Activated CD4-positive, alpha-beta memory T cell treated with anti-CD3 and anti-CD28 coated beads, Interleukin-2, amount 10 ng/mL, durations not matched to agents 7 days and 5 days (primary cell): Measurements from ENCODE around the gene TTPAL. TPM values are rescaled to one million over a fixed set of nuclear protein-coding genes. Genes with fewer than 3 reads are reported as not detected.

ENCODE experiments used
- CTCF ChIA-PET: fragments of 350-600 bp; sonication (Branson Sonifier 250); formaldehyde crosslinking; loops from one replicate; lab custom pipeline; 2021; ENCODE audit warnings: antibody characterized with exemption, inconsistent platforms; lab: Charles Lee
- POLR2A ChIA-PET: fragments of 350-600 bp; sonication (Branson Sonifier 250); formaldehyde crosslinking; loops from one replicate; lab custom pipeline; 2021; ENCODE audit warnings: antibody characterized with exemption; lab: Charles Lee
- DNase-seq: peaks from one replicate; pipeline ENCODE4 v3.0.0-alpha.2; 2020
- H3K27ac Mint-ChIP-seq: one replicate; pipeline ENCODE4 v1.8.0; 2021; ENCODE audit warnings: mild to moderate bottlenecking, mixed read lengths
- H3K27me3 Mint-ChIP-seq: one replicate; pipeline ENCODE4 v1.8.0; 2021; ENCODE audit warnings: mixed read lengths
- H3K36me3 Mint-ChIP-seq: one replicate; pipeline ENCODE4 v1.8.0; 2021; ENCODE audit warnings: low read depth, mixed read lengths
- H3K4me1 Mint-ChIP-seq: one replicate; pipeline ENCODE4 v1.8.0; 2021; ENCODE audit warnings: mixed read lengths
- H3K4me3 Mint-ChIP-seq: one replicate; pipeline ENCODE4 v1.8.0; 2021; ENCODE audit warnings: mild to moderate bottlenecking, mixed read lengths
- H3K9me3 Mint-ChIP-seq: one replicate; pipeline ENCODE4 v1.8.0; 2021; ENCODE audit warnings: mixed read lengths
- total RNA-seq, 2 experiments: library from RNA; stranded (reverse); gene quantifications; one replicate each; pipeline ENCODE4 v1.2.3, GENCODE V29; 2021

TTPAL gene
- total RNA-seq, 2 experiments from 2014 or later = 15.5 to 16.6 TPM

- CTCF ChIA-PET = no interaction called here
- Mint-ChIP-seq H3K4me3 (no peak overlapping the region), H3K27ac (no peak overlapping the region), H3K36me3 (no peaks in the 10 kb centered on the region), H3K27me3 (peaks cover 11% of the 10 kb centered on the region), H3K9me3 (no peaks in the 10 kb centered on the region), H3K4me1 (no peaks in the 10 kb centered on the region)
- POLR2A ChIA-PET = no interaction called here
- DNase-seq = no peak
Observed at GRCh38 chr20:44432618-44433577, 42.8 kb upstream of the TTPAL start.

- Mint-ChIP-seq H3K4me1 (no peaks in the 10 kb centered on the region), H3K36me3 (no peaks in the 10 kb centered on the region), H3K4me3 (no peak overlapping the region), H3K27ac (no peak overlapping the region), H3K9me3 (no peaks in the 10 kb centered on the region), H3K27me3 (peaks cover 11% of the 10 kb centered on the region)
- POLR2A ChIA-PET = no interaction called here
- CTCF ChIA-PET = no interaction called here
- no peak for DNase-seq
Observed at GRCh38 chr20:44433751-44434538, 41.7 kb upstream of the TTPAL start.

- CTCF ChIA-PET = interaction anchor here (0.7 kb wide), 1 partner anchor 949 kb away, joined by 3 read pairs; no protein-coding TSS in a partner anchor
- H3K4me3 Mint-ChIP-seq = no peak overlapping the region
Observed at GRCh38 chr20:44435630-44436335, 39.9 kb upstream of the TTPAL start.

GRCh38 chr20:44436393-44436792 is 39.3 kb upstream of the TTPAL start:
- H3K27me3 Mint-ChIP-seq = peaks cover 8% of the 10 kb centered on the region
- CTCF ChIA-PET = no interaction called here

More at GRCh38 chr20:44435630-44436335, 39.9 kb upstream of the TTPAL start:
- DNase-seq = no peak
- Mint-ChIP-seq H3K4me1 (no peaks in the 10 kb centered on the region), H3K27me3 (peaks cover 8% of the 10 kb centered on the region), H3K27ac (no peak overlapping the region), H3K9me3 (no peaks in the 10 kb centered on the region), H3K36me3 (no peaks in the 10 kb centered on the region)
- POLR2A ChIA-PET = no interaction called here

GRCh38 chr20:44437497-44437896 is 38.2 kb upstream of the TTPAL start:
- POLR2A ChIA-PET = no interaction called here
- CTCF ChIA-PET = no interaction called here

More at GRCh38 chr20:44436393-44436792, 39.3 kb upstream of the TTPAL start:
- Mint-ChIP-seq H3K27ac (no peak overlapping the region), H3K4me1 (no peaks in the 10 kb centered on the region), H3K4me3 (no peak overlapping the region), H3K36me3 (no peaks in the 10 kb centered on the region), H3K9me3 (no peaks in the 10 kb centered on the region)
- POLR2A ChIA-PET = no interaction called here
- DNase-seq = no peak

GRCh38 chr20:44438782-44439181 is 36.9 kb upstream of the TTPAL start:
- H3K27ac Mint-ChIP-seq = no peak overlapping the region
- H3K4me1 Mint-ChIP-seq = no peaks in the 10 kb centered on the region
- ChIA-PET POLR2A (no interaction called here), CTCF (no interaction called here)
- no peak for DNase-seq
- no peak overlapping the region for H3K4me3 Mint-ChIP-seq
- H3K9me3 Mint-ChIP-seq = no peaks in the 10 kb centered on the region
- H3K27me3 Mint-ChIP-seq = peaks cover 2% of the 10 kb centered on the region
- no peaks in the 10 kb centered on the region for H3K36me3 Mint-ChIP-seq

More at GRCh38 chr20:44437497-44437896, 38.2 kb upstream of the TTPAL start:
- no peak for DNase-seq
- no peaks in the 10 kb centered on the region for H3K36me3 Mint-ChIP-seq
- H3K9me3 Mint-ChIP-seq = no peaks in the 10 kb centered on the region
- H3K4me1 Mint-ChIP-seq = no peaks in the 10 kb centered on the region
- H3K27ac Mint-ChIP-seq = no peak overlapping the region
- H3K4me3 Mint-ChIP-seq = no peak overlapping the region
- H3K27me3 Mint-ChIP-seq = peaks cover 7% of the 10 kb centered on the region

GRCh38 chr20:44439318-44439717 is 36.4 kb upstream of the TTPAL start:
- Mint-ChIP-seq H3K4me3 (no peak overlapping the region), H3K9me3 (no peaks in the 10 kb centered on the region), H3K36me3 (no peaks in the 10 kb centered on the region), H3K27ac (no peak overlapping the region), H3K27me3 (peaks cover 2% of the 10 kb centered on the region), H3K4me1 (no peaks in the 10 kb centered on the region)
- ChIA-PET POLR2A (no interaction called here), CTCF (no interaction called here)
- DNase-seq = no peak

GRCh38 chr20:44442298-44443070 is 33.2 kb upstream of the TTPAL start:
- Mint-ChIP-seq H3K9me3 (no peaks in the 10 kb centered on the region), H3K27me3 (peaks cover 4% of the 10 kb centered on the region), H3K4me3 (no peak overlapping the region), H3K4me1 (no peaks in the 10 kb centered on the region), H3K27ac (no peak overlapping the region), H3K36me3 (no peaks in the 10 kb centered on the region)
- no peak for DNase-seq
- ChIA-PET POLR2A (no interaction called here), CTCF (no interaction called here)

- H3K4me3 Mint-ChIP-seq = no peak overlapping the region
- DNase-seq = no peak
- peaks cover 4% of the 10 kb centered on the region for H3K27me3 Mint-ChIP-seq
- ChIA-PET CTCF (no interaction called here), POLR2A (no interaction called here)
- no peaks in the 10 kb centered on the region for H3K36me3 Mint-ChIP-seq
- H3K4me1 Mint-ChIP-seq = no peaks in the 10 kb centered on the region
- no peaks in the 10 kb centered on the region for H3K9me3 Mint-ChIP-seq
- no peak overlapping the region for H3K27ac Mint-ChIP-seq
Observed at GRCh38 chr20:44445742-44446710, 29.6 kb upstream of the TTPAL start.

- ChIA-PET CTCF (no interaction called here), POLR2A (no interaction called here)
- H3K27ac Mint-ChIP-seq = no peak overlapping the region
- peaks cover 4% of the 10 kb centered on the region for H3K27me3 Mint-ChIP-seq
- no peaks in the 10 kb centered on the region for H3K9me3 Mint-ChIP-seq
- DNase-seq = no peak
- no peaks in the 10 kb centered on the region for H3K4me1 Mint-ChIP-seq
- H3K4me3 Mint-ChIP-seq = no peak overlapping the region
- H3K36me3 Mint-ChIP-seq = no peaks in the 10 kb centered on the region
Observed at GRCh38 chr20:44447827-44448419, 27.8 kb upstream of the TTPAL start.
